ENCODE data around the gene PRKCD. TPM values are rescaled to one million over a fixed set of nuclear protein-coding genes. Genes with fewer than 3 reads are reported as not detected.

The PRKCD gene
- total and polyA plus RNA-seq, 9 of the 15 experiments (the other 6 are each of a cell fraction or from before 2014, with no cell fraction given) = 2.5 to 19.5 (median 6.1) TPM

- WGBS (ENCODE audit: insufficient coverage, low coverage, missing lambda C conversion rate) = 28% methylated on average over 6 of the region's 6 CpGs
- Histone ChIP-seq H4K20me1 (replicated peaks; ENCODE audit: control insufficient read depth, insufficient read depth, low read length) (no peaks in the 10 kb centered on the region), H3K36me3 (ENCODE audit: control insufficient read depth, insufficient read depth, low read length) (peaks cover 55% of the 10 kb centered on the region), H2AFZ (ENCODE audit: low read depth, low read length) (no peak overlapping the region), H3K9me1 (ENCODE audit: control insufficient read depth, insufficient read depth, low read length) (no peaks in the 10 kb centered on the region), H3K9me3 (replicated peaks; ENCODE audit: control insufficient read depth, insufficient read depth, low read depth, low read length) (no peaks in the 10 kb centered on the region), H3K79me2 (ENCODE audit: control insufficient read depth, insufficient read depth, low read length) (0 out of 3 replicates have a peak, but pooled peaks cover 2% of the 10 kb centered on the region), H3K4me3 (no peak overlapping the region), H3K4me2 (ENCODE audit: insufficient read depth, low read length) (peak overlapping the region; percentile 11; the same call in 1 of the 2 replicates), H3K27me3 (ENCODE audit: control insufficient read depth in 2 of 2, insufficient read depth in 2 of 2, low read length in 2 of 2) (no peaks in the 10 kb centered on the region), H3K9ac (ENCODE audit: insufficient read depth in 1 of 2, low read depth in 2 of 2, low read length in 2 of 2) (no peak overlapping the region), H3K4me1 (replicated peaks in 1 of 2; ENCODE audit: control insufficient read depth in 2 of 2, insufficient read depth in 2 of 2, low read length in 2 of 2) (peaks cover 16 to 18% of the 10 kb centered on the region in 2 experiments; a peak in 3 of 5 replicates), H3K27ac (ENCODE audit: extremely low read depth, low read depth, low read length) (no peak overlapping the region)
- peak in 3 of 4 experiments; percentile 33 to 56 (median 36) for DNase-seq (ENCODE audit: extremely low read depth in 1 of 4, low spot score in 3 of 4)
- no TSS peak for BruUV-seq (replicated peaks)
- POLR2A ChIA-PET = interaction anchor here (0.8 kb wide), 1 partner anchor 40 kb away, joined by 3 read pairs; no protein-coding TSS in a partner anchor
- FAIRE-seq = peak; percentile 74
- in situ Hi-C loops (cut with MboI) = no loop called here
- CTCF ChIA-PET (ENCODE audit: low intra/inter-chr PET ratio) = no interaction called here
- peak; percentile 93 for ATAC-seq
- intact Hi-C loops (cut with micrococcal nuclease) = no loop called here
- no peak for TF ChIP-seq ZNF431 (CRISPR knock-in tag; IDR thresholded peaks at IDR 0.05)
- TF ChIP-seq ATF1 (CRISPR knock-in tag; IDR thresholded peaks at IDR 0.05) = no peak
- no peak for TF ChIP-seq ATF1 (tag; IDR thresholded peaks at IDR 0.05)
- no peak for TF ChIP-seq NONO (IDR thresholded peaks at IDR 0.05; ENCODE audit: low read depth in 2 of 2, low read length in 1 of 2)
- TF ChIP-seq PKNOX1 (IDR thresholded peaks at IDR 0.05) = peak; percentile 72
- no peak for TF ChIP-seq HDAC8 (tag; IDR thresholded peaks at IDR 0.05)
- TF ChIP-seq FOXK2 (conservative IDR thresholded peaks at IDR 0.05 in 1 of 2, IDR thresholded peaks at IDR 0.05 in 1 of 2; ENCODE audit: low read depth in 2 of 2) = no peak
- no peak for TF ChIP-seq MAFG (tag; conservative IDR thresholded peaks at IDR 0.05)
- no peak for TF ChIP-seq MYBL2 (IDR thresholded peaks at IDR 0.05; ENCODE audit: low read depth)
- no peak for TF ChIP-seq MYBL2 (CRISPR knock-in tag; IDR thresholded peaks at IDR 0.05; ENCODE audit: borderline replicate concordance)
- no peak for TF ChIP-seq ZNF699 (CRISPR knock-in tag; IDR thresholded peaks at IDR 0.05; ENCODE audit: insufficient replicate concordance)
- TF ChIP-seq CTBP1 (IDR thresholded peaks at IDR 0.05; ENCODE audit: borderline replicate concordance) = 0 out of 2 replicates have a peak, but pooled peaks have one; percentile 15
- TF ChIP-seq RBM14 (IDR thresholded peaks at IDR 0.05; ENCODE audit: borderline replicate concordance, insufficient read depth, low read depth, low read length) = no peak
- no peak for TF ChIP-seq PBX2 (CRISPR knock-in tag; IDR thresholded peaks at IDR 0.05; ENCODE audit: low read depth)
- peak; percentile 63; the same call in 1 of the 2 replicates for TF ChIP-seq PBX2 (tag; conservative IDR thresholded peaks at IDR 0.05; ENCODE audit: low read depth)
- no peak for TF ChIP-seq ZNF384 (IDR thresholded peaks at IDR 0.05; ENCODE audit: low read depth, low read length)
- TF ChIP-seq SUPT5H (IDR thresholded peaks at IDR 0.05) = no peak
- TF ChIP-seq ZNF282 (CRISPR knock-in tag; IDR thresholded peaks at IDR 0.05) = no peak
- TF ChIP-seq MEIS2 (IDR thresholded peaks at IDR 0.05; ENCODE audit: partially characterized antibody) = peak; percentile 65
- TF ChIP-seq TRIM25 (IDR thresholded peaks at IDR 0.05; ENCODE audit: borderline replicate concordance) = no peak
Observed at GRCh38 chr3:53123953-53124352, 37.1 kb upstream of the PRKCD start.
